ENCODE data around the gene SYNGR2.
A peak's percentile ranks its signal among the peaks of the same experiment; 100 is the strongest.

DNA sequence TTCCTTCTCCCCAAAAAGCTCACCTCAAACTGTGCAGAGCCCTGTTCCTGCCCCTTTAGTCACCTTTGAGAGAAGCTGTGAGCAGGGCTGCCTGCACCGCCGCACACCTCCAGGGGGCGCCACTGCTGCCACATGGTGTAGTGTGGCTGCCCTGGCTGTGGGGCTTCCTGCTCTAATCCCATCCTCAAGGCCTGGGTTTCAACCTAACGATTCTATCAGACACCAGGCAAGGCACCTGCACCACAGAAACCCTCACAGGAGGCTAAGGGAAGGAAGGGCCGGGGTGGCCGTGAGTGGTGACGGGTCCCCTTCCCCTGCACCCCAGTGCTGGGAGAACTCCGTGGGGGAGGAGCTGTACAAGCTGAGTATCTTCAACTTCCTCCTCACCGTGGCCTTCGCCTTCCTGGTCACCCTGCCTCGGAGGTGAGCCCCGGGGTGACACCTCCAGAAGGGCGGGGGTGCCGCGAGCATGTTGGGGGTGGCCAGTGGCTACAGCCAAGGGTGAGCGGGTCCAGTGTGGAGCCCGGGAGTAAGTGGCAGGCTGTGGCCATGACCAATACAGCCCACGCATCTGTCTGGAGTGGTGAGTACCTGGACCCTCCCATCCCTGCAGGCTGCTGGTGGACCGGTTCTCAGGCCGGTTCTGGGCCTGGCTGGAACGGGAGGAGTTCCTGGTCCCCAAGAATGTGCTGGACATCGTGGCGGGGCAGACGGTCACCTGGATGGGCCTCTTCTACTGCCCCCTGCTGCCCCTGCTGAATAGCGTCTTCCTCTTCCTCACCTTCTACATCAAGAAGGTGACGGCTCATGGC, 30.8 kb upstream of the SYNGR2 start:
- no peak for TF ChIP-seq POLR2A (IDR thresholded peaks at IDR 0.05; ENCODE audit: low read depth, low read length)
- no peak for TF ChIP-seq POLR2AphosphoS5 (IDR thresholded peaks at IDR 0.05; ENCODE audit: insufficient read depth, low read depth, low read length)
- TF ChIP-seq, protein P1, sequence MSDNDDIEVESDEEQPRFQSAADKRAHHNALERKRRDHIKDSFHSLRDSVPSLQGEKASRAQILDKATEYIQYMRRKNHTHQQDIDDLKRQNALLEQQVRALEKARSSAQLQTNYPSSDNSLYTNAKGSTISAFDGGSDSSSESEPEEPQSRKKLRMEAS (IDR thresholded peaks at IDR 0.05; ENCODE audit: insufficient read depth, insufficient read length) = no peak
- TF ChIP-seq, protein P2, sequence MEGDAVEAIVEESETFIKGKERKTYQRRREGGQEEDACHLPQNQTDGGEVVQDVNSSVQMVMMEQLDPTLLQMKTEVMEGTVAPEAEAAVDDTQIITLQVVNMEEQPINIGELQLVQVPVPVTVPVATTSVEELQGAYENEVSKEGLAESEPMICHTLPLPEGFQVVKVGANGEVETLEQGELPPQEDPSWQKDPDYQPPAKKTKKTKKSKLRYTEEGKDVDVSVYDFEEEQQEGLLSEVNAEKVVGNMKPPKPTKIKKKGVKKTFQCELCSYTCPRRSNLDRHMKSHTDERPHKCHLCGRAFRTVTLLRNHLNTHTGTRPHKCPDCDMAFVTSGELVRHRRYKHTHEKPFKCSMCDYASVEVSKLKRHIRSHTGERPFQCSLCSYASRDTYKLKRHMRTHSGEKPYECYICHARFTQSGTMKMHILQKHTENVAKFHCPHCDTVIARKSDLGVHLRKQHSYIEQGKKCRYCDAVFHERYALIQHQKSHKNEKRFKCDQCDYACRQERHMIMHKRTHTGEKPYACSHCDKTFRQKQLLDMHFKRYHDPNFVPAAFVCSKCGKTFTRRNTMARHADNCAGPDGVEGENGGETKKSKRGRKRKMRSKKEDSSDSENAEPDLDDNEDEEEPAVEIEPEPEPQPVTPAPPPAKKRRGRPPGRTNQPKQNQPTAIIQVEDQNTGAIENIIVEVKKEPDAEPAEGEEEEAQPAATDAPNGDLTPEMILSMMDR (IDR thresholded peaks at IDR 0.05; ENCODE audit: extremely low read depth in 1 of 2, insufficient read depth in 1 of 2, low read depth in 1 of 2, low read length in 2 of 2) = peak; percentile 35 to 38

Data from endothelial cell of umbilical vein (primary cell).